ENCODE measurements around the gene IL19. TPM values are rescaled to one million over a fixed set of nuclear protein-coding genes. Genes with fewer than 3 reads are reported as not detected.
"Not testable (repeated sequence)": the region's sequence is repeated elsewhere in the genome, so short reads cannot be mapped to it uniquely, and the experiment has no call there.

The IL19 gene
- total RNA-seq, 4 donors from 2014 or later: 0.76 TPM; not detected in 3

- DNase-seq: no peak
- H3K9me3 ChIP-seq: no peaks in the 10 kb centered on the region
- H3K27me3 ChIP-seq: no peaks in the 10 kb centered on the region
- intact Hi-C loops (cut with DNase I; ENCODE audit: low total_unique reads): no loop called here
- no peaks in the 10 kb centered on the region for H3K4me1 ChIP-seq
- H3K36me3 ChIP-seq: no peaks in the 10 kb centered on the region
- TF ChIP-seq POLR2A (IDR thresholded peaks at IDR 0.05) (no peak), CTCF (IDR thresholded peaks at IDR 0.05) (no peak)
- no peak overlapping the region for H3K27ac ChIP-seq
- no peak overlapping the region for H3K4me3 ChIP-seq
Measured at GRCh38 chr1:206757524-206758266, 12.9 kb upstream of the IL19 start.

GRCh38 chr1:206760590-206760989 lies 10.0 kb upstream of the IL19 start:
- Histone ChIP-seq H3K27me3 (no peaks in the 10 kb centered on the region), H3K9me3 (no peaks in the 10 kb centered on the region), H3K4me3 (no peak overlapping the region), H3K4me1 (no peaks in the 10 kb centered on the region), H3K27ac (no peak overlapping the region), H3K36me3 (no peaks in the 10 kb centered on the region)
- no peak for DNase-seq
- intact Hi-C loops (cut with DNase I; ENCODE audit: low total_unique reads): no loop called here
- TF ChIP-seq POLR2A (IDR thresholded peaks at IDR 0.05): no peak
- TF ChIP-seq CTCF (IDR thresholded peaks at IDR 0.05): no peak

GRCh38 chr1:206761159-206761768 lies 9.3 kb upstream of the IL19 start:
- no peak for DNase-seq
- TF ChIP-seq POLR2A (IDR thresholded peaks at IDR 0.05) (no peak), CTCF (IDR thresholded peaks at IDR 0.05) (peak in 1 of 4 experiments; percentile 27)
- Histone ChIP-seq H3K27ac (no peak overlapping the region), H3K9me3 (no peaks in the 10 kb centered on the region), H3K4me1 (no peaks in the 10 kb centered on the region), H3K36me3 (no peaks in the 10 kb centered on the region), H3K4me3 (no peak overlapping the region), H3K27me3 (no peaks in the 10 kb centered on the region)
- intact Hi-C loops (cut with DNase I; ENCODE audit: low total_unique reads): no loop called here

GRCh38 chr1:206762741-206763364 lies 7.7 kb upstream of the IL19 start:
- DNase-seq; intact Hi-C loops (cut with DNase I; ENCODE audit: low total_unique reads); H3K27me3 ChIP-seq; H3K4me3 ChIP-seq; H3K36me3 ChIP-seq; H3K27ac ChIP-seq; H3K9me3 ChIP-seq; H3K4me1 ChIP-seq: not testable (repeated sequence)

- H3K4me1 ChIP-seq; H3K27ac ChIP-seq; H3K4me3 ChIP-seq; H3K36me3 ChIP-seq; H3K9me3 ChIP-seq; DNase-seq; intact Hi-C loops (cut with DNase I; ENCODE audit: low total_unique reads); H3K27me3 ChIP-seq: not testable (repeated sequence)
Measured at GRCh38 chr1:206765771-206766170, 4.8 kb upstream of the IL19 start.

DNA sequence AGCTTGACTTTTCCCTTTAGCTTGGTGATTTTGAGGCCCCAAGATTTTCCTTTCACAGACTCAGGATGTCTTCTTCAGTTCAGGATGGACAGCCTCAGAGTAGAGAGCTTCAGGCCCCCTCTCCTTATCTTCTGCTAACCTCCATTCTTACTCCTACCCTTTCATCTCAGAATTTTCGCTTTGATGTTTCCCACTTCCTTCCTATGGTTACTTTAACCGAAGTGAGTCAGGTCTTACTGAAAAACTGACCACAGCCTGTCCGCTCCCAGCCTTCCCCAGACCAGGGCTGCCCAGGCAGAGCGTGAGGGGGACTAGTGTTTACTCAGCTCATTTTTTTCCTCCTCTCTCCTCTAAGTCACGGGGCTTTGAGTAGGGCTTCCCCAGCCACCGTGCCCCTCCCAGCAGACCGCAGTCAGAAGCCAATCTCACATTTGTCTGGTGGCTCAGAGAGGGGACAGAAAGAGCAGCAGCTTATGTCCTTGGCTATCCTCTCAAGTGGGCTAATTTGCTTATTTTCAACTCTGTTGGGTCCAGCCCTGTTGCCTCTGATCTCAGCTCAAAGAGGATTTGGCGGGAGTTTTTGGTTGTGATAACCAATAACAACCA lies 4.2 kb upstream of the IL19 start:
- intact Hi-C loops (cut with DNase I; ENCODE audit: low total_unique reads): no loop called here
- Histone ChIP-seq H3K9me3 (no peaks in the 10 kb centered on the region), H3K27me3 (no peaks in the 10 kb centered on the region), H3K27ac (no peak overlapping the region), H3K4me3 (no peak overlapping the region), H3K36me3 (no peaks in the 10 kb centered on the region), H3K4me1 (no peaks in the 10 kb centered on the region)
- no peak for TF ChIP-seq POLR2A (IDR thresholded peaks at IDR 0.05)
- TF ChIP-seq CTCF (IDR thresholded peaks at IDR 0.05): no peak
- DNase-seq: no peak

Data from uterus (tissue), 4 donors.